ENCODE data around the gene GSTK1. TPM values are rescaled to one million over a fixed set of nuclear protein-coding genes. Genes with fewer than 3 reads are reported as not detected.

Gene GSTK1
- total and polyA plus RNA-seq, 2 of the 8 experiments (the other 6 are each of a cell fraction or from before 2014, with no cell fraction given), result 25.5 to 32.5 TPM

- Histone ChIP-seq H3K9ac (replicated peaks in 1 of 4; ENCODE audit: extremely low read depth in 1 of 4, low read depth in 3 of 4, low read length in 3 of 4) (no peak overlapping the region), H3K4me1 (replicated peaks in 1 of 4; ENCODE audit: control insufficient read depth in 3 of 4, insufficient read depth in 4 of 4, low read length in 3 of 4) (no peaks in the 10 kb centered on the region), H3K23me2 (ENCODE audit: low read depth, low read length) (peaks cover 1% of the 10 kb centered on the region; the same call in 1 of the 2 replicates), H4K8ac (ENCODE audit: extremely low read depth, insufficient read depth, low read length) (no peak overlapping the region), H3K4me2 (ENCODE audit: insufficient read depth in 1 of 2, low read depth in 2 of 2, low read length in 2 of 2) (no peak overlapping the region), H4K5ac (ENCODE audit: insufficient read length, low read depth, low read length) (no peak overlapping the region), H2BK12ac (ENCODE audit: low read depth, low read length) (no peak overlapping the region), H2BK15ac (ENCODE audit: low read length) (no peak overlapping the region), H3K79me1 (ENCODE audit: low read depth, low read length) (no peaks in the 10 kb centered on the region), H3K36me3 (ENCODE audit: control insufficient read depth in 2 of 4, insufficient read depth in 4 of 4, low read length in 3 of 4) (no peaks in the 10 kb centered on the region), H3K79me2 (ENCODE audit: control insufficient read depth in 1 of 2, insufficient read depth in 2 of 2, low read length in 2 of 2) (no peaks in the 10 kb centered on the region), H3K4ac (replicated peaks; ENCODE audit: insufficient read length, low read depth, low read length) (no peak overlapping the region), H3K56ac (replicated peaks; ENCODE audit: insufficient read length, low read depth, low read length) (no peak overlapping the region), H3K23ac (ENCODE audit: insufficient read length) (no peak overlapping the region), H3K4me3 (ENCODE audit: extremely low read depth in 1 of 4, insufficient read depth in 2 of 4, low read depth in 3 of 4, low read length in 4 of 4) (no peak overlapping the region), H2BK120ac (replicated peaks; ENCODE audit: low read depth, low read length) (no peak overlapping the region), H3K18ac (ENCODE audit: extremely low read depth, low read length) (no peak overlapping the region), H2AK5ac (ENCODE audit: low read depth, low read length) (no peak overlapping the region), H2AFZ (ENCODE audit: low read length) (no peak overlapping the region), H2BK20ac (ENCODE audit: low read length) (no peak overlapping the region), H4K20me1 (replicated peaks in 1 of 2; ENCODE audit: control insufficient read depth in 1 of 2, insufficient read depth in 2 of 2, low read length in 2 of 2) (no peaks in the 10 kb centered on the region), H3K27ac (ENCODE audit: low read depth, low read length) (no peak overlapping the region), H3K9me3 (ENCODE audit: insufficient read depth in 2 of 2, low read depth in 1 of 2, low read length in 1 of 2) (no peaks in the 10 kb centered on the region), H3K27me3 (replicated peaks in 1 of 4; ENCODE audit: control insufficient read depth in 3 of 4, extremely low read depth in 1 of 4, insufficient read depth in 3 of 4, low read length in 3 of 4) (no peaks in the 10 kb centered on the region), H2BK5ac (ENCODE audit: low read depth, low read length) (no peak overlapping the region), H4K91ac (replicated peaks; ENCODE audit: insufficient read length, low read length) (no peak overlapping the region), H3K14ac (ENCODE audit: insufficient read length) (no peak overlapping the region)
- ChIA-PET POLR2A (ENCODE audit: partially characterized antibody) (no interaction called here), CTCF (ENCODE audit: partially characterized antibody) (interaction anchor here (0.6 to 11.2 kb wide), 5 partner anchors 8 to 709 kb away, joined by 3 to 480 read pairs (median 25); no protein-coding TSS in a partner anchor)
- FAIRE-seq, result no peak
- 86% methylated on average over 7 of the region's 7 CpGs; no CpG with 5 or more reads in 1 of the 2 experiments for WGBS, 2 experiments (ENCODE audit: extremely low coverage in 1 of 2, insufficient coverage in 1 of 2, insufficient read length in 1 of 2, insufficient replicate concordance in 2 of 2, low coverage in 1 of 2, low lambda C conversion rate in 2 of 2, missing lambda C conversion rate in 1 of 2)
- no peak for DNase-seq (ENCODE audit: low read depth in 1 of 2, low spot score in 2 of 2)
- no peak for TF ChIP-seq TAF1 (IDR thresholded peaks at IDR 0.05; ENCODE audit: low read depth, low read length)
- TF ChIP-seq CHD1 (IDR thresholded peaks at IDR 0.05; ENCODE audit: low read depth, low read length), result no peak
- no peak for TF ChIP-seq EP300 (IDR thresholded peaks at IDR 0.05; ENCODE audit: borderline replicate concordance in 1 of 2, low read depth in 2 of 2, low read length in 2 of 2)
- no peak for TF ChIP-seq USF2 (IDR thresholded peaks at IDR 0.05; ENCODE audit: low read length)
- TF ChIP-seq ASH2L (IDR thresholded peaks at IDR 0.05; ENCODE audit: low read length), result no peak
- TF ChIP-seq TBP (IDR thresholded peaks at IDR 0.05; ENCODE audit: low read depth, low read length), result no peak
- no peak for TF ChIP-seq RAD21 (IDR thresholded peaks at IDR 0.05 in 1 of 2, conservative IDR thresholded peaks at IDR 0.05 in 1 of 2; ENCODE audit: low read depth in 2 of 2, low read length in 2 of 2)
- TF ChIP-seq GTF2F1 (IDR thresholded peaks at IDR 0.05; ENCODE audit: borderline replicate concordance, low read depth, low read length), result no peak
- no peak for TF ChIP-seq MAFK (IDR thresholded peaks at IDR 0.05; ENCODE audit: low read depth, low read length)
- no peak for TF ChIP-seq BCL11A (IDR thresholded peaks at IDR 0.05; ENCODE audit: low read depth in 2 of 2, low read length in 2 of 2)
- TF ChIP-seq PHF8 (conservative IDR thresholded peaks at IDR 0.05; ENCODE audit: low read depth, low read length), result no peak
- TF ChIP-seq NANOG (IDR thresholded peaks at IDR 0.05; ENCODE audit: insufficient read depth, low read depth, low read length, poor library complexity, severe bottlenecking), result no peak
- TF ChIP-seq CEBPB (IDR thresholded peaks at IDR 0.05; ENCODE audit: low read depth, low read length), result no peak
- TF ChIP-seq CHD2 (IDR thresholded peaks at IDR 0.05; ENCODE audit: low read length), result no peak
Measured at GRCh38 chr7:143222782-143223181, 40.5 kb upstream of the GSTK1 start.
